GM21526 (cell line): ENCODE results near the gene TSPO.

ENCODE experiments used
- ATAC-seq: cut with Tn5 transposase; IDR thresholded peaks from one replicate; pipeline ENCODE4 v1.9.1; 2021; ENCODE audit warnings: moderate library complexity; ENCODE audit not compliant: unreplicated experiment, low FRiP score

TSPO gene

GRCh38 chr22:43174941-43175531 is 23.7 kb downstream of the TSPO start:
- ATAC-seq, result no peak

GRCh38 chr22:43176090-43176489 is 24.7 kb downstream of the TSPO start:
- ATAC-seq, result no peak

GRCh38 chr22:43177479-43177878 is 26.1 kb downstream of the TSPO start:
- no peak for ATAC-seq

GRCh38 chr22:43179146-43179910 is 28.0 kb downstream of the TSPO start:
- no peak for ATAC-seq

GRCh38 chr22:43179911-43180195 is 28.5 kb downstream of the TSPO start:
- no peak for ATAC-seq

- ATAC-seq, result no peak
Observed at GRCh38 chr22:43180670-43181069, 29.3 kb downstream of the TSPO start.

- no peak for ATAC-seq
Observed at GRCh38 chr22:43181321-43182076, 30.1 kb downstream of the TSPO start.

- ATAC-seq, result no peak
Observed at GRCh38 chr22:43182118-43182517, 30.8 kb downstream of the TSPO start.

- ATAC-seq, result no peak
Observed at GRCh38 chr22:43182726-43183125, 31.4 kb downstream of the TSPO start.

- no peak for ATAC-seq
Observed at GRCh38 chr22:43183496-43184277, 32.3 kb downstream of the TSPO start.

GRCh38 chr22:43185860-43186261 is 34.5 kb downstream of the TSPO start:
- no peak for ATAC-seq

GRCh38 chr22:43186272-43187170 is 35.2 kb downstream of the TSPO start, which contains the start of gene TTLL12:
Gene TTLL12 (minus strand): TSS chr22:43187134. CDS start chr22:43187069, 65 bp downstream.
- ATAC-seq, result peak; percentile 44

- peak; percentile 68 for ATAC-seq
Observed at GRCh38 chr22:43187171-43188099, 36.1 kb downstream of the TSPO start.

GRCh38 chr22:43188829-43189545 is 37.6 kb downstream of the TSPO start:
- ATAC-seq, result no peak

GRCh38 chr22:43191831-43192230 is 40.5 kb downstream of the TSPO start:
- ATAC-seq, result no peak

GRCh38 chr22:43197271-43197941 is 46.0 kb downstream of the TSPO start:
- no peak for ATAC-seq

- ATAC-seq, result no peak
Observed at GRCh38 chr22:43198126-43198525, 46.8 kb downstream of the TSPO start.

- no peak for ATAC-seq
Observed at GRCh38 chr22:43198936-43199335, 47.6 kb downstream of the TSPO start.
